H9 (cell line): ENCODE measurements around the gene NEK6. TPM values are rescaled to one million over a fixed set of nuclear protein-coding genes. Genes with fewer than 3 reads are reported as not detected.

Experiments used
- DNase-seq: peaks from one replicate; pipeline ENCODE4 v3.0.0-alpha.2; 2017
- H2AFZ ChIP-seq: one replicate; pipeline ENCODE4 v1.6.1; 2013; ENCODE audit warnings: mild to moderate bottlenecking, low read length, control low read depth, moderate library complexity
- H2AK5ac ChIP-seq: 2 replicates; pipeline ENCODE4 v1.6.1; 2013; ENCODE audit warnings: low read length, control low read depth, mixed read lengths; ENCODE audit not compliant: insufficient read length
- H2BK120ac ChIP-seq: one replicate; pipeline ENCODE4 v1.6.1; 2013; ENCODE audit warnings: low read depth, mild to moderate bottlenecking, low read length, control low read depth, inconsistent platforms; ENCODE audit not compliant: poor library complexity, severe bottlenecking
- H2BK12ac ChIP-seq: 2 replicates; pipeline ENCODE4 v1.6.1; 2013; ENCODE audit warnings: low read length, control low read depth, mixed read lengths, low read depth; ENCODE audit not compliant: insufficient read length
- H2BK15ac ChIP-seq: 2 replicates; pipeline ENCODE4 v1.6.1; 2013; ENCODE audit warnings: low read depth, low read length, control low read depth
- H2BK20ac ChIP-seq: one replicate; pipeline ENCODE4 v1.6.1; 2013; ENCODE audit warnings: low read depth, mild to moderate bottlenecking, low read length, control low read depth, inconsistent platforms; ENCODE audit not compliant: poor library complexity, severe bottlenecking
- H2BK5ac ChIP-seq: 2 replicates; pipeline ENCODE4 v1.6.1; 2013; ENCODE audit warnings: low read length, control low read depth, mixed read lengths; ENCODE audit not compliant: insufficient read length
- H3K14ac ChIP-seq: 2 replicates; pipeline ENCODE4 v1.6.1; 2013; ENCODE audit warnings: low read length, control low read depth; ENCODE audit not compliant: insufficient read depth
- H3K18ac ChIP-seq: 2 replicates; pipeline ENCODE4 v1.6.1; 2013; ENCODE audit warnings: low read depth, mild to moderate bottlenecking, mixed read lengths, low read length, control low read depth; ENCODE audit not compliant: insufficient read length
- H3K23ac ChIP-seq: 2 replicates; pipeline ENCODE4 v1.6.1; 2013; ENCODE audit warnings: low read length, control low read depth, mixed read lengths, low read depth; ENCODE audit not compliant: insufficient read length
- H3K23me2 ChIP-seq: 2 replicates; pipeline ENCODE4 v1.6.1; 2013; ENCODE audit warnings: low read depth, mild to moderate bottlenecking, mixed read lengths, low read length, control low read depth; ENCODE audit not compliant: insufficient read length, poor library complexity, severe bottlenecking
- H3K27ac ChIP-seq: 2 replicates; pipeline ENCODE4 v1.5.1; 2013; ENCODE audit warnings: low read length, control low read depth, mixed read lengths, low read depth; ENCODE audit not compliant: insufficient read length
- H3K27me3 ChIP-seq: 2 replicates; pipeline ENCODE4 v1.6.1; 2013; ENCODE audit warnings: low read length, control low read depth, inconsistent platforms; ENCODE audit not compliant: insufficient read depth
- H3K4ac ChIP-seq: 2 replicates; pipeline ENCODE4 v1.6.1; 2013; ENCODE audit warnings: low read depth, mild to moderate bottlenecking, control low read depth, inconsistent platforms, low read length, moderate library complexity
- H3K4me1 ChIP-seq: 2 replicates; pipeline ENCODE4 v1.6.1; 2013; ENCODE audit warnings: low read length, control low read depth, inconsistent platforms; ENCODE audit not compliant: insufficient read depth
- H3K4me2 ChIP-seq: 2 replicates; pipeline ENCODE4 v1.6.1; 2013; ENCODE audit warnings: low read length, control low read depth, mixed read lengths; ENCODE audit not compliant: insufficient read length, insufficient read depth
- H3K56ac ChIP-seq: 2 replicates; pipeline ENCODE4 v1.6.1; 2013; ENCODE audit warnings: low read depth, mild to moderate bottlenecking, mixed read lengths, low read length, control low read depth; ENCODE audit not compliant: insufficient read length
- H3K79me1 ChIP-seq: 2 replicates; pipeline ENCODE4 v1.6.1; 2013; ENCODE audit warnings: low read depth, mild to moderate bottlenecking, moderate library complexity, low read length, control low read depth, inconsistent platforms; ENCODE audit not compliant: insufficient read depth, poor library complexity, severe bottlenecking
- H3K79me2 ChIP-seq: 2 replicates; pipeline ENCODE4 v1.6.1; 2013; ENCODE audit warnings: low read length, control low read depth, inconsistent platforms; ENCODE audit not compliant: insufficient read depth
- H3K9ac ChIP-seq: 2 replicates; pipeline ENCODE4 v1.6.1; 2013; ENCODE audit warnings: low read length, control low read depth, mixed read lengths; ENCODE audit not compliant: insufficient read length; ENCODE audit errors: extremely low read depth
- H3K9me3 ChIP-seq: one replicate; pipeline ENCODE4 v1.6.1; 2013; ENCODE audit warnings: low read depth, low read length, inconsistent platforms; ENCODE audit not compliant: control insufficient read depth
- H3T11ph ChIP-seq: one replicate; pipeline ENCODE4 v1.6.1; 2013; ENCODE audit warnings: mild to moderate bottlenecking, low read length, control low read depth, inconsistent platforms
- H4K20me1 ChIP-seq: one replicate; pipeline ENCODE4 v1.6.1; 2013; ENCODE audit not compliant: control insufficient read depth, insufficient read length, insufficient read depth
- H4K5ac ChIP-seq: 2 replicates; pipeline ENCODE4 v1.6.1; 2013; ENCODE audit warnings: low read depth, mild to moderate bottlenecking, mixed read lengths, low read length, control low read depth; ENCODE audit not compliant: insufficient read length
- H4K8ac ChIP-seq: replicated peaks from 2 replicates; pipeline ENCODE4 v1.6.1; 2013; ENCODE audit warnings: low read length, control low read depth, mixed read lengths, low read depth; ENCODE audit not compliant: insufficient read length
- H4K91ac ChIP-seq: 2 replicates; pipeline ENCODE4 v1.6.1; 2013; ENCODE audit warnings: low read depth, mild to moderate bottlenecking, moderate library complexity, mixed read lengths, low read length, control low read depth; ENCODE audit not compliant: insufficient read length
- H3K27ac Mint-ChIP-seq, 3 experiments: 2 replicates in 2 of 3; 3 replicates in 1 of 3; pipeline ENCODE4 v1.8.0; 2020 to 2021; ENCODE audit warnings: mixed read lengths in 3 of 3, mild to moderate bottlenecking in 1 of 3, moderate library complexity in 1 of 3
- H3K27me3 Mint-ChIP-seq: 2 replicates; pipeline ENCODE4 v1.8.0; 2021; ENCODE audit warnings: low read depth, mild to moderate bottlenecking, moderate library complexity, mixed read lengths
- H3K36me3 Mint-ChIP-seq, 3 experiments: 2 replicates in 2 of 3; 3 replicates in 1 of 3; pipeline ENCODE4 v1.8.0; 2020 to 2021; ENCODE audit warnings: low read depth in 3 of 3, mixed read lengths in 3 of 3; ENCODE audit not compliant: insufficient read depth in 1 of 3
- H3K4me1 Mint-ChIP-seq, 2 experiments: 2 replicates each; pipeline ENCODE4 v1.8.0; 2020; ENCODE audit warnings: mixed read lengths in 2 of 2
- H3K4me3 Mint-ChIP-seq, 2 experiments: 2 replicates in 1 of 2; 3 replicates in 1 of 2; pipeline ENCODE4 v1.8.0; 2020 to 2021; ENCODE audit warnings: mild to moderate bottlenecking in 2 of 2, mixed read lengths in 2 of 2, moderate library complexity in 1 of 2
- H3K9me3 Mint-ChIP-seq, 2 experiments: 2 replicates in 1 of 2; 3 replicates in 1 of 2; pipeline ENCODE4 v1.8.0; 2020; ENCODE audit warnings: mild to moderate bottlenecking in 2 of 2, mixed read lengths in 2 of 2, moderate library complexity in 1 of 2
- CTCF ChIP-seq: fragments of 200-600 bp; sonication (generic); conservative IDR thresholded peaks from 3 replicates; pipeline ENCODE4 v1.8.0; 2021; ENCODE audit warnings: antibody characterized with exemption, mild to moderate bottlenecking
- whole genome bisulfite sequencing: extraction: QIAGEN DNeasy Blood & Tissue Kit; methylation state at CpG from one replicate; pipeline ENCODE4 v1.1.7; 2013; ENCODE audit warnings: missing lambda C conversion rate, low lambda C conversion rate, mixed read lengths; ENCODE audit not compliant: insufficient read length; ENCODE audit errors: extremely low coverage; 5-methylcytosine and 5-hydroxymethylcytosine counted together
- total RNA-seq: library from RNA; stranded (reverse); gene quantifications from 2 replicates; pipeline ENCODE4 v1.2.1, GENCODE V29; 2021

NEK6 gene
- total RNA-seq, 1 experiment from 2014 or later = 14.3 TPM

DNA sequence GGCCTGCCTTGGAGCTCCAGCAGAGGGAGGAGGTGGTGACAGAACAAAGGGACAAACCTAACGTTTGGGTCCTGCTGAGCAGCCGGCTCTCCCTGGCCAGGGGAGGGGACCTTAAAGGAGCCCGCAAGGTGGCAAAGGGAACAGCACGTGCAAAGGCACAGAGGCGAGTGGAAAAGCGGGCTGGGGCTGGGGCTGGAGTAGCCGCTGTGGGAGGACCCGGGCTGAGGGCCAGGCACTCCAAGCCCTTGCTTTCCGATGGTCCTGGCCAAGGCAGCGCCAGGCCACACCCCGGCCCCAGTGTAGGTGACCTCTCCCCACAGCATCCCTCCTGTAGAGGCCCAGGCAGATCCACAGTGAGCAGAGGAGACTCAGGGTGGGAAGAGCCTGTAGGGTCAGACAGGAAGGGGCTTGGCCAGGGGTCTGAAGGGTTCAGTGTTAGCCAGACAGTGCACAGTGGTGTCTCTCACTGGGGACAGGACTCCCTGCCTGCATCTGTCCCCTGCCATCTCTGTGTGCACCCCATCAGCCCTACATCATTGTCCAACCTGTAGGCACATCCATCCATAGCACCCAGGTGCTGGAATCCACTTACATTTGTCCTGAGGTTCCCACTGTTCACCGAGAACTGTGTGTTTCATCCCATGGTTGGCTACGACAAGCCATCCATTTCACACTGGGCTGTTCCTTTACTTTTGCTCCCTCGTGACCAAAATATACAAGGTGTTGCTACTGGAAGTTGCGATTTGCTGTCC lies 77.0 kb downstream of the NEK6 start:
- H3K79me2 ChIP-seq = no peaks in the 10 kb centered on the region
- no peak overlapping the region for H2AK5ac ChIP-seq
- H3K4ac ChIP-seq = no peak overlapping the region
- no peak overlapping the region for H2BK20ac ChIP-seq
- no peak overlapping the region for H3K56ac ChIP-seq
- H3T11ph ChIP-seq = no peak overlapping the region
- peaks cover 4 to 6% of the 10 kb centered on the region in 2 experiments; a peak in 3 of 5 replicates for H3K9me3 Mint-ChIP-seq
- H4K5ac ChIP-seq = no peak overlapping the region
- H3K4me1 Mint-ChIP-seq = peaks cover 13 to 19% of the 10 kb centered on the region in 2 experiments
- H3K14ac ChIP-seq = no peak overlapping the region
- no peak for DNase-seq
- H4K91ac ChIP-seq = no peak overlapping the region
- H3K4me2 ChIP-seq = no peak overlapping the region
- no peak overlapping the region for H2BK5ac ChIP-seq
- H3K36me3 Mint-ChIP-seq = peaks cover 11 to 18% (median 14%) of the 10 kb centered on the region in 3 experiments; a peak in 6 of 7 replicates
- no peak overlapping the region for H3K27ac ChIP-seq
- no peak overlapping the region for H2AFZ ChIP-seq
- WGBS = no CpG with 5 or more reads among the region's 15 CpGs
- no peaks in the 10 kb centered on the region for H3K23me2 ChIP-seq
- no peak overlapping the region for H2BK15ac ChIP-seq
- no peak overlapping the region for H4K8ac ChIP-seq
- H3K27me3 ChIP-seq = no peaks in the 10 kb centered on the region
- no peaks in the 10 kb centered on the region for H3K9me3 ChIP-seq
- no peak overlapping the region for H3K18ac ChIP-seq
- H2BK12ac ChIP-seq = no peak overlapping the region
- no peak overlapping the region for H3K23ac ChIP-seq
- no peak overlapping the region for H3K4me3 Mint-ChIP-seq
- H4K20me1 ChIP-seq = no peaks in the 10 kb centered on the region
- H3K27me3 Mint-ChIP-seq = no peaks in the 10 kb centered on the region; the same call in 1 of the 2 replicates
- no peaks in the 10 kb centered on the region for H3K79me1 ChIP-seq
- no peak overlapping the region for H2BK120ac ChIP-seq
- H3K27ac Mint-ChIP-seq = no peak overlapping the region
- TF ChIP-seq CTCF = no peak
- no peak overlapping the region for H3K9ac ChIP-seq
- H3K4me1 ChIP-seq = no peaks in the 10 kb centered on the region
